ENCODE results near the gene GPRC5A.

DNA sequence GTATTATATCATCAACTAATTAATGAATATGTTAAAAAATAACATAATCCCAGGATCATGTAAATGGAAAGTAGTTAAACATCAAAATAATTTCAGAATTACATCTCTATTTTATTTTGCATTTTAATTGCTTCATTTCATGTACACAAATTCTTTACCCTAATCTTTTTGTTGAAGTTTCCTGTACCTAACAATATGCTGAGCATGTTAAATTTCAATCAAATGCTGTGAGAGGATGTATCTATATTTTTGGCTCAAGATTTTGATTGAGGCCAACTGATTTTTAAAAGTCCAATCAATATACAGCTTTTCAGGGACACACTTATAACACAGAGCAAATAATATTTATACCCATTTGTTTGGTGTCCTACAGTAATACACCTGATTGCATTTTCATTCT lies 54.2 kb downstream of the GPRC5A start:
- TF ChIP-seq EZH2phosphoT487 (IDR thresholded peaks at IDR 0.05; ENCODE audit: insufficient read depth, low read depth) (no peak), EZH2 (IDR thresholded peaks at IDR 0.05; ENCODE audit: insufficient read depth, poor library complexity, severe bottlenecking) (no peak)

Data from GM23248 (cell line).